Right lobe of liver (tissue), 4 donors: ENCODE measurements around the gene LITAFD.

Experiments
- CTCF ChIP-seq, 4 donors: fragments of 200-600 bp in 3 of 4; fragments of 450-650 bp in 1 of 4; IDR thresholded peaks; one replicate each; pipeline versions ENCODE4 v1.5.1 to v1.8.0; 2016 to 2022; ENCODE audit warnings: antibody characterized with exemption in 4 of 4, mild to moderate bottlenecking in 2 of 4
- POLR2A ChIP-seq: fragments of 450-650 bp; IDR thresholded peaks from one replicate; pipeline ENCODE4 v1.6.1; 2017; ENCODE audit warnings: antibody characterized with exemption, mild to moderate bottlenecking
- donor health status: DM: no; HTN: no; CAD: no.
- donor health status: DM: no; HTN: no; CAD: no.
- donor health status: DM: no; HTN: yes; CAD: no.

- TF ChIP-seq POLR2A (no peak), CTCF (IDR thresholded peaks at IDR 0.05) (no peak)
Observed at GRCh38 chr16:8880839-8881510, 1.2 kb upstream of the LITAFD start.
